Measurements from ENCODE around the gene CT45A5.
"Not testable (repeated sequence)": the region's sequence is repeated elsewhere in the genome, so short reads cannot be mapped to it uniquely, and the experiment has no call there.

DNA sequence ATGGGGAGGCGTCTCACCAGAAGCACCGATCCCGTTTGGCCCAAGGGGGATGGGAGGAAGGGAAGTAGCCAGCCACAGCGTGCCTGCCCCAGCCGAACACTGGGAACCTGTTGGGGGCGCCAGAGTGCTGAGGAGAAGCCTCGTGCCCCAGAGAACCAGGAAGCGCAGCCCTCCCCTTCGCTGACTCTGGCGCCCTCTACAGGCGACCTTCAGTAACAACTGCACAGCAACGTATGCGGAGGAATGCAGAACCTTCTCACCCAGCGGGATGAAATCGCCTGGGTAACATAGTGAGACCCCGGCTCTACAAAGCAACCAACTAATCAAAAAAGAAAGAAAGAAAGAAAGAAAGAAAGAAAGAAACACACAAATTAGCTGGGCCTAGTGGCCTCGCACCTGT, 17.2 kb downstream of the CT45A5 start, which contains the start of gene CT45A3:
- TF ChIP-seq, protein P1, sequence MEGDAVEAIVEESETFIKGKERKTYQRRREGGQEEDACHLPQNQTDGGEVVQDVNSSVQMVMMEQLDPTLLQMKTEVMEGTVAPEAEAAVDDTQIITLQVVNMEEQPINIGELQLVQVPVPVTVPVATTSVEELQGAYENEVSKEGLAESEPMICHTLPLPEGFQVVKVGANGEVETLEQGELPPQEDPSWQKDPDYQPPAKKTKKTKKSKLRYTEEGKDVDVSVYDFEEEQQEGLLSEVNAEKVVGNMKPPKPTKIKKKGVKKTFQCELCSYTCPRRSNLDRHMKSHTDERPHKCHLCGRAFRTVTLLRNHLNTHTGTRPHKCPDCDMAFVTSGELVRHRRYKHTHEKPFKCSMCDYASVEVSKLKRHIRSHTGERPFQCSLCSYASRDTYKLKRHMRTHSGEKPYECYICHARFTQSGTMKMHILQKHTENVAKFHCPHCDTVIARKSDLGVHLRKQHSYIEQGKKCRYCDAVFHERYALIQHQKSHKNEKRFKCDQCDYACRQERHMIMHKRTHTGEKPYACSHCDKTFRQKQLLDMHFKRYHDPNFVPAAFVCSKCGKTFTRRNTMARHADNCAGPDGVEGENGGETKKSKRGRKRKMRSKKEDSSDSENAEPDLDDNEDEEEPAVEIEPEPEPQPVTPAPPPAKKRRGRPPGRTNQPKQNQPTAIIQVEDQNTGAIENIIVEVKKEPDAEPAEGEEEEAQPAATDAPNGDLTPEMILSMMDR (IDR thresholded peaks at IDR 0.05; ENCODE audit: poor library complexity, severe bottlenecking): not testable (repeated sequence)
- not testable (repeated sequence) for TF ChIP-seq MXI1 (conservative IDR thresholded peaks at IDR 0.05; ENCODE audit: poor library complexity, severe bottlenecking); EP300 (conservative IDR thresholded peaks at IDR 0.05; ENCODE audit: poor library complexity, severe bottlenecking); EZH2 (IDR thresholded peaks at IDR 0.05; ENCODE audit: borderline replicate concordance, insufficient read depth, low read length, poor library complexity, severe bottlenecking); SMC3 (conservative IDR thresholded peaks at IDR 0.05; ENCODE audit: poor library complexity); TAF1 (IDR thresholded peaks at IDR 0.05; ENCODE audit: low read depth)
- TF ChIP-seq, protein P2, sequence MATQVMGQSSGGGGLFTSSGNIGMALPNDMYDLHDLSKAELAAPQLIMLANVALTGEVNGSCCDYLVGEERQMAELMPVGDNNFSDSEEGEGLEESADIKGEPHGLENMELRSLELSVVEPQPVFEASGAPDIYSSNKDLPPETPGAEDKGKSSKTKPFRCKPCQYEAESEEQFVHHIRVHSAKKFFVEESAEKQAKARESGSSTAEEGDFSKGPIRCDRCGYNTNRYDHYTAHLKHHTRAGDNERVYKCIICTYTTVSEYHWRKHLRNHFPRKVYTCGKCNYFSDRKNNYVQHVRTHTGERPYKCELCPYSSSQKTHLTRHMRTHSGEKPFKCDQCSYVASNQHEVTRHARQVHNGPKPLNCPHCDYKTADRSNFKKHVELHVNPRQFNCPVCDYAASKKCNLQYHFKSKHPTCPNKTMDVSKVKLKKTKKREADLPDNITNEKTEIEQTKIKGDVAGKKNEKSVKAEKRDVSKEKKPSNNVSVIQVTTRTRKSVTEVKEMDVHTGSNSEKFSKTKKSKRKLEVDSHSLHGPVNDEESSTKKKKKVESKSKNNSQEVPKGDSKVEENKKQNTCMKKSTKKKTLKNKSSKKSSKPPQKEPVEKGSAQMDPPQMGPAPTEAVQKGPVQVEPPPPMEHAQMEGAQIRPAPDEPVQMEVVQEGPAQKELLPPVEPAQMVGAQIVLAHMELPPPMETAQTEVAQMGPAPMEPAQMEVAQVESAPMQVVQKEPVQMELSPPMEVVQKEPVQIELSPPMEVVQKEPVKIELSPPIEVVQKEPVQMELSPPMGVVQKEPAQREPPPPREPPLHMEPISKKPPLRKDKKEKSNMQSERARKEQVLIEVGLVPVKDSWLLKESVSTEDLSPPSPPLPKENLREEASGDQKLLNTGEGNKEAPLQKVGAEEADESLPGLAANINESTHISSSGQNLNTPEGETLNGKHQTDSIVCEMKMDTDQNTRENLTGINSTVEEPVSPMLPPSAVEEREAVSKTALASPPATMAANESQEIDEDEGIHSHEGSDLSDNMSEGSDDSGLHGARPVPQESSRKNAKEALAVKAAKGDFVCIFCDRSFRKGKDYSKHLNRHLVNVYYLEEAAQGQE (IDR thresholded peaks at IDR 0.05; ENCODE audit: borderline replicate concordance): not testable (repeated sequence)
